ENCODE measurements around the gene GPR151.

- TF ChIP-seq RAD21 (IDR thresholded peaks at IDR 0.05; ENCODE audit: low read length): no peak
- no peak for TF ChIP-seq CTCF (conservative IDR thresholded peaks at IDR 0.05; ENCODE audit: low read depth, low read length)
- TF ChIP-seq POLR2A (IDR thresholded peaks at IDR 0.05; ENCODE audit: low read depth, low read length): no peak
- no peak for TF ChIP-seq CEBPB (IDR thresholded peaks at IDR 0.05; ENCODE audit: low read depth, low read length)
- no peak for TF ChIP-seq USF2 (IDR thresholded peaks at IDR 0.05; ENCODE audit: low read depth, low read length)
- no peak for TF ChIP-seq RFX5 (IDR thresholded peaks at IDR 0.05; ENCODE audit: low read depth, low read length)
- TF ChIP-seq MAZ (IDR thresholded peaks at IDR 0.05; ENCODE audit: borderline replicate concordance, low read depth, low read length): no peak
- no peak for TF ChIP-seq SMC3 (IDR thresholded peaks at IDR 0.05; ENCODE audit: low read depth, low read length)
- no peak for TF ChIP-seq CHD1 (IDR thresholded peaks at IDR 0.05; ENCODE audit: low read depth, low read length)
- TF ChIP-seq MXI1 (IDR thresholded peaks at IDR 0.05; ENCODE audit: borderline replicate concordance, low read depth, low read length): no peak
- no peak for TF ChIP-seq BHLHE40 (IDR thresholded peaks at IDR 0.05; ENCODE audit: low read depth, low read length)
- no peak for TF ChIP-seq RCOR1 (IDR thresholded peaks at IDR 0.05; ENCODE audit: insufficient replicate concordance, low read length)
These were observed at the start of gene GPR151 for GRCh38 chr5:146516151-146516475.
